Loucy (cell line): ENCODE measurements around the gene GYG2.
A peak's percentile ranks its signal among the peaks of the same experiment; 100 is the strongest.

Experiments
- EZH2phosphoT487 ChIP-seq: fragments of 200-600 bp; IDR thresholded peaks from 2 replicates; pipeline ENCODE4 v1.6.1; 2018; ENCODE audit warnings: antibody characterized with exemption, mild to moderate bottlenecking, moderate library complexity, borderline replicate concordance
- TF ChIP-seq, protein P1 (sequence below): fragments of 200-600 bp; sonication (generic); conservative IDR thresholded peaks from 2 replicates; pipeline ENCODE4 v1.5.1; 2014; ENCODE audit warnings: mild to moderate bottlenecking, antibody characterized with exemption, low read length

GRCh38 chrX:2819345-2820135 lies 9.2 kb upstream of the GYG2 start:
- TF ChIP-seq, protein P1, sequence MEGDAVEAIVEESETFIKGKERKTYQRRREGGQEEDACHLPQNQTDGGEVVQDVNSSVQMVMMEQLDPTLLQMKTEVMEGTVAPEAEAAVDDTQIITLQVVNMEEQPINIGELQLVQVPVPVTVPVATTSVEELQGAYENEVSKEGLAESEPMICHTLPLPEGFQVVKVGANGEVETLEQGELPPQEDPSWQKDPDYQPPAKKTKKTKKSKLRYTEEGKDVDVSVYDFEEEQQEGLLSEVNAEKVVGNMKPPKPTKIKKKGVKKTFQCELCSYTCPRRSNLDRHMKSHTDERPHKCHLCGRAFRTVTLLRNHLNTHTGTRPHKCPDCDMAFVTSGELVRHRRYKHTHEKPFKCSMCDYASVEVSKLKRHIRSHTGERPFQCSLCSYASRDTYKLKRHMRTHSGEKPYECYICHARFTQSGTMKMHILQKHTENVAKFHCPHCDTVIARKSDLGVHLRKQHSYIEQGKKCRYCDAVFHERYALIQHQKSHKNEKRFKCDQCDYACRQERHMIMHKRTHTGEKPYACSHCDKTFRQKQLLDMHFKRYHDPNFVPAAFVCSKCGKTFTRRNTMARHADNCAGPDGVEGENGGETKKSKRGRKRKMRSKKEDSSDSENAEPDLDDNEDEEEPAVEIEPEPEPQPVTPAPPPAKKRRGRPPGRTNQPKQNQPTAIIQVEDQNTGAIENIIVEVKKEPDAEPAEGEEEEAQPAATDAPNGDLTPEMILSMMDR, result peak; percentile 42
- TF ChIP-seq EZH2phosphoT487, result no peak
